DND-41 (cell line): ENCODE measurements around the gene METTL27.

Experiments used
- CTCF ChIP-seq: IDR thresholded peaks from 2 replicates; pipeline ENCODE4 v1.5.1; 2012; ENCODE audit warnings: borderline replicate concordance, low read length, moderate library complexity, mild to moderate bottlenecking; ENCODE audit not compliant: poor library complexity, severe bottlenecking; ENCODE audit errors: extremely low read depth
- EZH2 ChIP-seq: IDR thresholded peaks from 3 replicates; pipeline ENCODE4 v1.6.1; 2012; ENCODE audit warnings: borderline replicate concordance, low read depth, mild to moderate bottlenecking, moderate library complexity, low read length, inconsistent platforms; ENCODE audit not compliant: severe bottlenecking

DNA sequence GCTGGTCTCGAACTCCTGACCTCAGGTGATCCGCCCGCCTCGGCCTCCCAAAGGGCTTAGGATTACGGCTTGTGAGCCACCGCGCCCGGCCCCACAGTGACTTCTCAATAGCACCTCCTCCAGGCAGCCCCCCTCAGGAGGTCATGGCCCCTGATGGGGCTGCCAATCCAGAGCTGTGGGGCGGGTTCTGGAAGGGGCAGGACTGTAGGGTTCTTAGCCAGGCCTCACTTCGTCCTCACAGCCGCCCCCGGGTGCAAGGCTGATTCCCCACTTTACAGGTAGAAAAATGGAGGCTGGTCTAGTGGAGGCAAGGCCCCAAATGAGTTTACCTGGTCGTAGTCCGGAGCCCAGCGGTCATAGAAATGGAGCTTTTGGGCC is 638 bp downstream of the METTL27 start:
- TF ChIP-seq CTCF (no peak), EZH2 (no peak)
